ENCODE measurements around the gene NFATC1.

GRCh38 chr18:79455261-79455660 is 59.5 kb downstream of the NFATC1 start:
- TF ChIP-seq, protein P1, sequence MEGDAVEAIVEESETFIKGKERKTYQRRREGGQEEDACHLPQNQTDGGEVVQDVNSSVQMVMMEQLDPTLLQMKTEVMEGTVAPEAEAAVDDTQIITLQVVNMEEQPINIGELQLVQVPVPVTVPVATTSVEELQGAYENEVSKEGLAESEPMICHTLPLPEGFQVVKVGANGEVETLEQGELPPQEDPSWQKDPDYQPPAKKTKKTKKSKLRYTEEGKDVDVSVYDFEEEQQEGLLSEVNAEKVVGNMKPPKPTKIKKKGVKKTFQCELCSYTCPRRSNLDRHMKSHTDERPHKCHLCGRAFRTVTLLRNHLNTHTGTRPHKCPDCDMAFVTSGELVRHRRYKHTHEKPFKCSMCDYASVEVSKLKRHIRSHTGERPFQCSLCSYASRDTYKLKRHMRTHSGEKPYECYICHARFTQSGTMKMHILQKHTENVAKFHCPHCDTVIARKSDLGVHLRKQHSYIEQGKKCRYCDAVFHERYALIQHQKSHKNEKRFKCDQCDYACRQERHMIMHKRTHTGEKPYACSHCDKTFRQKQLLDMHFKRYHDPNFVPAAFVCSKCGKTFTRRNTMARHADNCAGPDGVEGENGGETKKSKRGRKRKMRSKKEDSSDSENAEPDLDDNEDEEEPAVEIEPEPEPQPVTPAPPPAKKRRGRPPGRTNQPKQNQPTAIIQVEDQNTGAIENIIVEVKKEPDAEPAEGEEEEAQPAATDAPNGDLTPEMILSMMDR (IDR thresholded peaks at IDR 0.05): no peak
- TF ChIP-seq POLR2A (IDR thresholded peaks at IDR 0.05): no peak
